Liver (tissue), 9 donors: Measurements from ENCODE around the gene ATP2B1. TPM values are rescaled to one million over a fixed set of nuclear protein-coding genes. Genes with fewer than 3 reads are reported as not detected.

Source experiments
- DNase-seq: peaks from one replicate; pipeline ENCODE4 v3.0.0-alpha.2; 2017; ENCODE audit warnings: low spot score
- H3K27ac ChIP-seq, 2 donors: one replicate each; pipeline ENCODE4 v1.7.0; 2013; ENCODE audit warnings: inconsistent platforms in 2 of 2, low read length in 2 of 2, control low read depth in 1 of 2, low read depth in 1 of 2, mild to moderate bottlenecking in 1 of 2
- H3K27me3 ChIP-seq, 4 donors: one replicate each; pipeline versions ENCODE4 v1.6.1 to v1.7.0; 2013; ENCODE audit warnings: low read length in 3 of 4, inconsistent platforms in 1 of 4, mild to moderate bottlenecking in 1 of 4, moderate library complexity in 1 of 4; ENCODE audit not compliant: control insufficient read depth in 4 of 4, insufficient read depth in 4 of 4
- H3K36me3 ChIP-seq, 4 donors: one replicate each; pipeline versions ENCODE4 v1.6.1 to v1.7.0; 2013; ENCODE audit warnings: low read length in 3 of 4, mild to moderate bottlenecking in 3 of 4, low read depth in 1 of 4, moderate library complexity in 1 of 4; ENCODE audit not compliant: control insufficient read depth in 4 of 4, insufficient read depth in 3 of 4
- H3K4me1 ChIP-seq, 4 donors: one replicate each; pipeline versions ENCODE4 v1.6.1 to v1.7.0; 2013; ENCODE audit warnings: low read length in 3 of 4, mild to moderate bottlenecking in 3 of 4, moderate library complexity in 1 of 4; ENCODE audit not compliant: control insufficient read depth in 4 of 4, insufficient read depth in 4 of 4
- H3K4me3 ChIP-seq, 3 donors: one replicate each; pipeline versions ENCODE4 v1.6.1 to v1.7.0; 2013; ENCODE audit warnings: low read length in 3 of 3, control low read depth in 1 of 3, low read depth in 1 of 3, mild to moderate bottlenecking in 1 of 3
- H3K9ac ChIP-seq, 2 donors: one replicate each; pipeline ENCODE4 v1.7.0; 2013; ENCODE audit warnings: low read length in 2 of 2, mild to moderate bottlenecking in 2 of 2, moderate library complexity in 2 of 2, control low read depth in 1 of 2, low read depth in 1 of 2
- H3K9me3 ChIP-seq, 4 donors: one replicate each; pipeline versions ENCODE4 v1.6.1 to v1.7.0; 2013; ENCODE audit warnings: low read length in 3 of 4; ENCODE audit not compliant: control insufficient read depth in 4 of 4
- ATF3 ChIP-seq: IDR thresholded peaks from 2 replicates; pipeline ENCODE4 v1.6.1; 2016; ENCODE audit warnings: antibody characterized with exemption
- EGR1 ChIP-seq, 2 donors: IDR thresholded peaks; 2 replicates each; pipeline ENCODE4 v1.6.1; 2016 to 2018; ENCODE audit warnings: antibody characterized with exemption in 2 of 2, low read depth in 2 of 2
- FOXA1 ChIP-seq: IDR thresholded peaks from 2 replicates; pipeline ENCODE4 v1.6.1; 2016; ENCODE audit warnings: antibody characterized with exemption
- FOXA2 ChIP-seq: IDR thresholded peaks from 2 replicates; pipeline ENCODE4 v1.6.1; 2016; ENCODE audit warnings: antibody characterized with exemption
- GABPA ChIP-seq, 2 donors: IDR thresholded peaks in 1 of 2; conservative IDR thresholded peaks in 1 of 2; 2 replicates each; pipeline ENCODE4 v1.6.1; 2016; ENCODE audit warnings: antibody characterized with exemption in 2 of 2, mild to moderate bottlenecking in 1 of 2, moderate library complexity in 1 of 2
- HNF4A ChIP-seq, 2 donors: conservative IDR thresholded peaks; 2 replicates each; pipeline ENCODE4 v1.6.1; 2016; ENCODE audit warnings: antibody characterized with exemption in 2 of 2, mild to moderate bottlenecking in 2 of 2
- HNF4G ChIP-seq: IDR thresholded peaks from 2 replicates; pipeline ENCODE4 v1.6.1; 2016; ENCODE audit warnings: antibody characterized with exemption
- JUND ChIP-seq, 2 donors: IDR thresholded peaks; 2 replicates each; pipeline ENCODE4 v1.6.1; 2016; ENCODE audit warnings: antibody characterized with exemption in 2 of 2
- MAX ChIP-seq: IDR thresholded peaks from 2 replicates; pipeline ENCODE4 v1.6.1; 2016; ENCODE audit warnings: antibody characterized with exemption
- NR2F2 ChIP-seq: IDR thresholded peaks from 2 replicates; pipeline ENCODE4 v1.6.1; 2016; ENCODE audit warnings: antibody characterized with exemption
- RAD21 ChIP-seq, 2 donors: IDR thresholded peaks; 2 replicates each; pipeline ENCODE4 v1.6.1; 2016; ENCODE audit warnings: antibody characterized with exemption in 2 of 2, mild to moderate bottlenecking in 2 of 2
- REST ChIP-seq: IDR thresholded peaks from 2 replicates; pipeline ENCODE4 v1.6.1; 2016; ENCODE audit warnings: antibody characterized with exemption, mild to moderate bottlenecking
- RXRA ChIP-seq, 2 donors: IDR thresholded peaks; 2 replicates each; pipeline ENCODE4 v1.6.1; 2017 to 2018; ENCODE audit warnings: antibody characterized with exemption in 2 of 2, mild to moderate bottlenecking in 1 of 2
- SP1 ChIP-seq: IDR thresholded peaks from 2 replicates; pipeline ENCODE4 v1.6.1; 2018; ENCODE audit warnings: antibody characterized with exemption, mild to moderate bottlenecking
- TAF1 ChIP-seq: conservative IDR thresholded peaks from 2 replicates; pipeline ENCODE4 v1.6.1; 2016; ENCODE audit warnings: antibody characterized with exemption, mild to moderate bottlenecking
- YY1 ChIP-seq: IDR thresholded peaks from 2 replicates; pipeline ENCODE4 v1.6.1; 2016; ENCODE audit warnings: antibody characterized with exemption, mild to moderate bottlenecking
- WGBS: extraction: QIAGEN DNeasy Blood & Tissue Kit; methylation state at CpG from one replicate; pipeline ENCODE4 v1.1.7; 2013; 5-methylcytosine and 5-hydroxymethylcytosine counted together
- polyA plus RNA-seq, 2 donors: library from polyadenylated mRNA; stranded (reverse) in 1 of 2; unstranded in 1 of 2; fragments of 200-250 nt in 1 of 2; fragments of >200 nt in 1 of 2; fragmentation: Nextera tagmentation in 1 of 2; extraction: Ambion mirVana in 1 of 2; gene quantifications; one replicate each; pipeline versions ENCODE4 v1.2.1 to v1.2.3, GENCODE V29; 2013 to 2015
- total RNA-seq, 2 donors: library from RNA; depleted of rRNA; stranded (reverse); fragments of >200 nt; gene quantifications; one replicate each; pipeline ENCODE4 v1.2.3, GENCODE V29; 2014
- TF ChIP-seq, protein P1 (sequence below): IDR thresholded peaks from 2 replicates; pipeline ENCODE4 v1.6.1; 2016; ENCODE audit warnings: antibody characterized with exemption
- TF ChIP-seq, protein P2 (sequence below): fragments of 150-350 bp; IDR thresholded peaks from 2 replicates; pipeline ENCODE4 v1.5.1; 2017; ENCODE audit warnings: improper control_type of control experiment, low read depth, low read length; ENCODE audit not compliant: missing input control
- donor health status: healthy.
- donor health status: healthy.
- donor health status: healthy.
- donor health status: healthy.
- donor health status: healthy.

The ATP2B1 gene
- total and polyA plus RNA-seq, 4 donors: 7.3 to 41.1 (median 22.8) TPM

DNA sequence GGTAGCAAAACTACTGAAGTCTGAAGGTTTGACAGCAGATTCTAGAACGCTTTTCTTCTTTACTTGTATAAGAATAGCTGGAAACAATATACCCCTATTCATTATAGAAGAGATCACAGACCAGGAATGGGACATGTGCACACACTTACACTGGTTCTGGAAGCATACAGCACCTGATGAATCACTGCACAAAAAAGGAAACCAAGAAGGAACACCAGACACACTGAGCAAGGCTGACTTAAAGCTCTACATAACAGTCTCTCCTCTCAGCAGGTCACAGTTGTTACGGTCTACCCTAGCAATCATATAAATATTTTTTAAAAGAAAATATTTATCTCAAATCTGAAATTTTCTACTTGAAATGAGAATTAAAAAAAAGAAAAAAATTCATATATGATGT, 13.5 kb downstream of the ATP2B1 start:
- no peak overlapping the region for H3K4me3 ChIP-seq
- DNase-seq: no peak
- H3K9me3 ChIP-seq: no peaks in the 10 kb centered on the region
- no peaks in the 10 kb centered on the region for H3K4me1 ChIP-seq
- no peaks in the 10 kb centered on the region for H3K36me3 ChIP-seq
- no peaks in the 10 kb centered on the region for H3K27me3 ChIP-seq
- no peak for TF ChIP-seq RXRA (IDR thresholded peaks at IDR 0.05)
- TF ChIP-seq, protein P1, sequence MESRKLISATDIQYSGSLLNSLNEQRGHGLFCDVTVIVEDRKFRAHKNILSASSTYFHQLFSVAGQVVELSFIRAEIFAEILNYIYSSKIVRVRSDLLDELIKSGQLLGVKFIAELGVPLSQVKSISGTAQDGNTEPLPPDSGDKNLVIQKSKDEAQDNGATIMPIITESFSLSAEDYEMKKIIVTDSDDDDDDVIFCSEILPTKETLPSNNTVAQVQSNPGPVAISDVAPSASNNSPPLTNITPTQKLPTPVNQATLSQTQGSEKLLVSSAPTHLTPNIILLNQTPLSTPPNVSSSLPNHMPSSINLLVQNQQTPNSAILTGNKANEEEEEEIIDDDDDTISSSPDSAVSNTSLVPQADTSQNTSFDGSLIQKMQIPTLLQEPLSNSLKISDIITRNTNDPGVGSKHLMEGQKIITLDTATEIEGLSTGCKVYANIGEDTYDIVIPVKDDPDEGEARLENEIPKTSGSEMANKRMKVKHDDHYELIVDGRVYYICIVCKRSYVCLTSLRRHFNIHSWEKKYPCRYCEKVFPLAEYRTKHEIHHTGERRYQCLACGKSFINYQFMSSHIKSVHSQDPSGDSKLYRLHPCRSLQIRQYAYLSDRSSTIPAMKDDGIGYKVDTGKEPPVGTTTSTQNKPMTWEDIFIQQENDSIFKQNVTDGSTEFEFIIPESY: no peak
- no peak for TF ChIP-seq EGR1 (IDR thresholded peaks at IDR 0.05; ENCODE audit: low read depth in 2 of 2)
- no peak for TF ChIP-seq TAF1
- TF ChIP-seq HNF4G: no peak
- TF ChIP-seq RAD21 (IDR thresholded peaks at IDR 0.05): no peak
- TF ChIP-seq JUND (IDR thresholded peaks at IDR 0.05): no peak
- no peak for TF ChIP-seq REST
- no peak for TF ChIP-seq FOXA2
- TF ChIP-seq NR2F2: no peak
- TF ChIP-seq FOXA1: no peak
- TF ChIP-seq ATF3: no peak
- TF ChIP-seq, protein P2, sequence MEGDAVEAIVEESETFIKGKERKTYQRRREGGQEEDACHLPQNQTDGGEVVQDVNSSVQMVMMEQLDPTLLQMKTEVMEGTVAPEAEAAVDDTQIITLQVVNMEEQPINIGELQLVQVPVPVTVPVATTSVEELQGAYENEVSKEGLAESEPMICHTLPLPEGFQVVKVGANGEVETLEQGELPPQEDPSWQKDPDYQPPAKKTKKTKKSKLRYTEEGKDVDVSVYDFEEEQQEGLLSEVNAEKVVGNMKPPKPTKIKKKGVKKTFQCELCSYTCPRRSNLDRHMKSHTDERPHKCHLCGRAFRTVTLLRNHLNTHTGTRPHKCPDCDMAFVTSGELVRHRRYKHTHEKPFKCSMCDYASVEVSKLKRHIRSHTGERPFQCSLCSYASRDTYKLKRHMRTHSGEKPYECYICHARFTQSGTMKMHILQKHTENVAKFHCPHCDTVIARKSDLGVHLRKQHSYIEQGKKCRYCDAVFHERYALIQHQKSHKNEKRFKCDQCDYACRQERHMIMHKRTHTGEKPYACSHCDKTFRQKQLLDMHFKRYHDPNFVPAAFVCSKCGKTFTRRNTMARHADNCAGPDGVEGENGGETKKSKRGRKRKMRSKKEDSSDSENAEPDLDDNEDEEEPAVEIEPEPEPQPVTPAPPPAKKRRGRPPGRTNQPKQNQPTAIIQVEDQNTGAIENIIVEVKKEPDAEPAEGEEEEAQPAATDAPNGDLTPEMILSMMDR: no peak
- TF ChIP-seq SP1: no peak
- H3K27ac ChIP-seq: no peak overlapping the region
- no peak overlapping the region for H3K9ac ChIP-seq
- 97% methylated on average over 2 of the region's 2 CpGs for WGBS

DNA sequence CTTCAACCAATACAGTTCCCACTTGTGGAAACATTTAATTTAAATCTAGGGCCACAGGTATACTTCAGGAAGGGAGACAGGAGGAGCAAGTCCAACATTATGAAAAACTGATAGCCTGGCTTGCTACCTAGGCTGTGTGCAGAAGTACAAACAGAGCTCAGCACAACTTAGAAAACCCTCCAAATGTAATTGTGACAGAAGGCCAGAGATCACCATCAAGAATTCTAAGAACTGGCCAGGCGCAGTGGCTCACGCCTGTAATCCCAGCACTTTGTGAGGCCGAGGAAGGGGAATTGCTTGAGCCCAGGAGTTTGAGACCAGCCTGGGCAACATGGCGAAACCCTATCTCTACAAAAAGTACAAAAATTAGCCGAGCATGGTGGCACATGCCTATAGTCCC, 14.1 kb downstream of the ATP2B1 start:
- Histone ChIP-seq H3K27ac (no peak overlapping the region), H3K9me3 (no peaks in the 10 kb centered on the region), H3K4me3 (no peak overlapping the region), H3K27me3 (no peaks in the 10 kb centered on the region), H3K9ac (no peak overlapping the region), H3K4me1 (no peaks in the 10 kb centered on the region), H3K36me3 (no peaks in the 10 kb centered on the region)
- TF ChIP-seq GABPA (IDR thresholded peaks at IDR 0.05 in 1 of 2, conservative IDR thresholded peaks at IDR 0.05 in 1 of 2) (no peak), RAD21 (IDR thresholded peaks at IDR 0.05) (no peak), TAF1 (no peak), MAX (no peak), FOXA2 (no peak), HNF4A (conservative IDR thresholded peaks at IDR 0.05) (no peak), FOXA1 (no peak), YY1 (no peak)
- WGBS: 96% methylated on average over 5 of the region's 5 CpGs
- no peak for DNase-seq
